ENCODE data around the gene FBXO2.
A peak's percentile ranks its signal among the peaks of the same experiment; 100 is the strongest.

Gene FBXO2

GRCh38 chr1:11681071-11681771, 27.0 kb upstream of the FBXO2 start, which contains the start of gene MAD2L2:
Gene MAD2L2 (minus strand): TSS chr1:11681148. CDS start chr1:11680601, 547 bp downstream.
- DNase-seq, result peak; percentile 87

GRCh38 chr1:11680270-11681070, 26.2 kb upstream of the FBXO2 start:
- DNase-seq, result no peak

- no peak for DNase-seq
Measured at GRCh38 chr1:11678442-11678841, 24.2 kb upstream of the FBXO2 start.

GRCh38 chr1:11676386-11677103, 22.3 kb upstream of the FBXO2 start:
- DNase-seq, result no peak

- no peak for DNase-seq
Measured at GRCh38 chr1:11675325-11675724, 21.1 kb upstream of the FBXO2 start.

GRCh38 chr1:11674488-11674887, 20.3 kb upstream of the FBXO2 start:
- no peak for DNase-seq

GRCh38 chr1:11673089-11673769, 19.0 kb upstream of the FBXO2 start:
- DNase-seq, result no peak

- DNase-seq, result no peak
Measured at GRCh38 chr1:11671544-11672286, 17.5 kb upstream of the FBXO2 start.

- DNase-seq, result no peak
Measured at GRCh38 chr1:11671205-11671543, 16.9 kb upstream of the FBXO2 start.

- DNase-seq, result no peak
Measured at GRCh38 chr1:11670747-11671146, 16.5 kb upstream of the FBXO2 start.

GRCh38 chr1:11668516-11668915, 14.3 kb upstream of the FBXO2 start:
- no peak for DNase-seq

- DNase-seq, result peak; percentile 64
Measured at GRCh38 chr1:11664336-11665065, 10.3 kb upstream of the FBXO2 start.

GRCh38 chr1:11661103-11661502, 6.9 kb upstream of the FBXO2 start:
- DNase-seq, result no peak

- no peak for DNase-seq
Measured at GRCh38 chr1:11659748-11660147, 5.5 kb upstream of the FBXO2 start.

- no peak for DNase-seq
Measured at GRCh38 chr1:11658542-11658941, 4.3 kb upstream of the FBXO2 start.

GRCh38 chr1:11657654-11658053, 3.4 kb upstream of the FBXO2 start:
- no peak for DNase-seq

- no peak for DNase-seq
Measured at GRCh38 chr1:11654939-11655808, 945 bp upstream of the FBXO2 start.

GRCh38 chr1:11653861-11654136, 430 bp downstream of the FBXO2 start:
- no peak for DNase-seq

GRCh38 chr1:11653101-11653860, 948 bp downstream of the FBXO2 start:
- no peak for DNase-seq

- DNase-seq, result no peak
Measured at GRCh38 chr1:11652203-11652780, 1.9 kb downstream of the FBXO2 start.
